NOMO-1 (cell line): ENCODE results near the gene GNA12.
"Not testable (repeated sequence)": the region's sequence is repeated elsewhere in the genome, so short reads cannot be mapped to it uniquely, and the experiment has no call there.

Experiments used
- DNase-seq, 2 experiments: peaks; one replicate each; lab custom pipeline; 2025; ENCODE audit not compliant: unreplicated experiment in 2 of 2; lab: John Stamatoyannopoulos, UW

The GNA12 gene

DNA sequence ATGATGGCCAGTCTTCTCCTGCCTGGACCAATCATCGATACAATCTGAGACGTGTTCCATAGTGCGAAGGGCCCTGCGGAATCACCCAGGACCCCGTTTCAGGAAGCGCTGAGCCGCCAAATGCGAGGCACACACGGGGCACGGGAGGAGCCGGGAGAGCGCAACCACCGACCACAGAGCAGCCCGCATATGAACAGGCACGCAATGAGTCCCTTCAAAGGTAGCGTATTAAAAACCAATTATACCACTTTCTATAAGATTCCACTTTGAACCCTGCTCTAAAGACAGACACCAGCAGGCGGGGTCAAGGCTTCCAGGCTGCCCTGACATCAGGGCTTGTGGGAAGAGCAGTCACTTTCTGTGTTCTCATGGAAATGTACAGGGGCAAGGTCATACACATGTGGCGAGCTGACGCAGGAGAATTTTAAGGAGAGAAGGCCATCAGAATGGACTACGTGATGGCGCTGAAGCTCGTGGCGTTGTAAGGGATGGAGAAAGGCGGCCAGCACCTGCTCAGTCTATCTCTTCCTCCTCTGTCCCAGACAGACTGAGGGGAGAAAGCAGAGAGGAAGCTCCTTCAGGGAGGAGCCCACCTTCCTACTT lies 109.9 kb downstream of the GNA12 start:
- peak; percentile 25 to 41 for DNase-seq

DNA sequence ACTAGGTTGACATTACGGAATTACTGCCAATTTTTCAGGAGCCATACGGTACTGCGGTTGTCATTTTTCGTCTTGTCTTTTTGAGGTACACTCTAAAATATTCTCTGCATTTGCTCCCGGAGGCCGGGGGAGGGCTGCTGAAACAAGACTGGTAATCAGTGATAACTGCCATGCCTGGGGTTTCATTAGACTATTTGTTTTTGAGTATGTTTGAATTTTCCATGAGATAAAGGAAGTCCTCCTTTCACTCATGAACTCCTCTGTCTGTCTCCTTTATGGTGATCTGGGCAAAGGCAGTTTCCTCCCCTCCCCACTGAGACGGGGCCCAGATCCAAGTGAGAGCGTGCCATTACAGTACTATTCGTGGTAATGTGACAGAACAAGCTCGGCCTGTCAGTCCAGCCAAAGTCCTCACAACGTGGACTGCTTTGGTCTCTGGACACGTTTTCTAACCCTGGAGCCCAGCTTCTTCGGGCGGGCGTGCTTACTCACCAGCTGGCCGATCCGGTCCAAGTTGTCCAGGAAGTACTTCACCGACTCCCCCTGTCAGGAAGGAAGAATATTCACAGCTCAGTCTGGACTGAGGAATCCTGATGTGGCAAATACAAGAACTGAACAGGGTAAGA lies 111.0 kb downstream of the GNA12 start:
- no peak for DNase-seq

DNA sequence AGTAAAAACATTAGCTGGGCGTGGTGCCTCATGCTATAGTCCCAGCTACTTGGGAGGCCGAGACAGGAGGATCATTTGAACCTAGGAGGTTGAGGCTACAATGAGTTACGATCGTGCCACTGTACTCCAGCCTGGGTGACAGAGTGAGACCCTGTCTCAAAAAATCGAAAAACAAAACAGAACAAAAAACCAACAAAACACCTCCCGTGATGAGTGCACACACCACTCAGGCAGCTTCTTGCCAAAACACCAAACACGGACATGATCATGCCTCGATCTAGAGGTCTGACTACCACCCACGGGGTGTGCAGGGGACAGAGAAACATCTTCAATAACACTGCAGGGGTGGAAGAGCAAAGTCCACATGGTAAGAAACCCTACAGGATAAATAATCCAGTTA lies 111.7 kb downstream of the GNA12 start:
- no peak for DNase-seq

DNA sequence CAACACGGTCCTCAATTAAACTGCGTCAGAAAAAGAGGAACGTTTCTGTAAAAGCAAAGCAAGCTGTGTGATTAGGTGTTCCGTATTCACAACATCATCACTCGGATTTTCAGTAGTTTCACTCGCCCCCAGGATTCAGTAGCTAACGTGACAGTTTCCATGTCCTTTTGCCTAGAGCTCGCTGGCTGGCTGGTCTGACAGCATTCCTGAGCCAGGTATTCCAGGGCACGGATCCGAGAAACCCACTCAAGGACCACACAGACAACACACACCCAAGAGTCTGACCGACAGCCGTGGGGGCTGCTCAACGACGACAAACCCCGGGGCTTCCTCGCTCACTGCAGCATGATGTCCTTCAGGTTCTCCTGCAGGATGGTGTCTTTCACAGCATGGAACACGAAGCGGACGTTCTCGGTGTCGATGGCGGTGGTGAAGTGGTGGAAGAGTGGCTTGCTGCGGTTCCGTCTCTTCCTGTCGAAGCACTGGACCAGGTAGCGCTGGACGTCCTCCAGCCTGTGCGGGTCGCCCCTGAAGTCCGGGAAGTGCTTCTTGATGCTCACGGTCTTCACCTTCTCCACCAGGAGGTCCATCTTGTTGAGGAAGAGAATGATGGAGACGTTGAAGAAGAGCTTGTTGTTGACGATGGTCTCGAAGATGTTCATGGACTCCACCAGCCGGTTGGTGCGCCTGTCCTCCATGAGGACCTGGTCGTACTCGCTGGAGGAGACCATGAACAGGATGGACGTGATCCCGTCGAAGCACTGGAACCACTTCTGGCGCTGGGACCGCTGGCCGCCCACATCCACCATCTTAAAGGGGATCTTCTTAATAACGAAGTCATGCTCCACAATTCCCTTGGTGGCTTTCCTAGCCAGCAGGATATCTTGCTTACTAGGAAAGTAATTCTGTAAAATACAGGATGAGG lies 113.0 kb downstream of the GNA12 start:
- no peak for DNase-seq

DNA sequence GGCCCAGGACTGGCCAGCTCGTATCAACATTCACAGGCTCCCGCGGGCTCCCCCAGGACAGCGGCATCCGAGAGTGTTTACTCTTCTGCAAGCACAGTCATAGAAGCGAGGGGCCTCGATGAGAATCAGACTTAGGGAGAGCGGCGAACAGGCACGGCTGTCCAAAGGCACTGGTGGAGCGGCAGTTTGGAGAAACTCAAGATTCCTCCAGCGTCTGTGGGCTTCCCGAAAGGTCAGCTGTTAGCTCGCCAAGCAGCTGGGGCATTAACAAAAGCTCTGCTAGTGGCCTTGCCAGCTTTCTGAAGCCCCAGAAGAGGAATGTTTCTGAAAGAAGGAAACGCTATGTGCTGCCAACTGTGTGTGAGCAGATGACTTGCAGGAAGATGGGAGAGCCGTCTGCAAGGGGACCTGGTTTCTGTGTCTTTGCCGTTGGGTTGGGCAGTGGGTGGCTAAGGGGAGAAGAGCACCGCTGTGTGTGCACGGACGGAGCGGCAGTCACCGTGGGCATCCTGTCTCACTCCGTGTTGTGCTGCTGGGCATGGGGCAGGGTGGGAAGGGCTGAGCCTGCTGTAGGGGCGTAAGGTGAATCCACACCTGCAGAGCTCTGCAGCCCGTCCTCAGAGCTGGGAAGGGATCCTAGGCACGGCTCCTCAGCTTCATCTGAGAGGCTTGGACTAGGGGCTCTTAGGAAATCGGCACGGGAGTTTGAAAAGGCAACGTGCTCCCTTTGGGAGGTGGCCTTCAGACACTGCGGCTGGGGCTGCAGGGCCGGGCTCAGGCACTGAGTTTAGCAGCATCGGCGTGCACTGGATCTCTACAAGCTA lies 114.0 kb downstream of the GNA12 start:
- no peak for DNase-seq

DNA sequence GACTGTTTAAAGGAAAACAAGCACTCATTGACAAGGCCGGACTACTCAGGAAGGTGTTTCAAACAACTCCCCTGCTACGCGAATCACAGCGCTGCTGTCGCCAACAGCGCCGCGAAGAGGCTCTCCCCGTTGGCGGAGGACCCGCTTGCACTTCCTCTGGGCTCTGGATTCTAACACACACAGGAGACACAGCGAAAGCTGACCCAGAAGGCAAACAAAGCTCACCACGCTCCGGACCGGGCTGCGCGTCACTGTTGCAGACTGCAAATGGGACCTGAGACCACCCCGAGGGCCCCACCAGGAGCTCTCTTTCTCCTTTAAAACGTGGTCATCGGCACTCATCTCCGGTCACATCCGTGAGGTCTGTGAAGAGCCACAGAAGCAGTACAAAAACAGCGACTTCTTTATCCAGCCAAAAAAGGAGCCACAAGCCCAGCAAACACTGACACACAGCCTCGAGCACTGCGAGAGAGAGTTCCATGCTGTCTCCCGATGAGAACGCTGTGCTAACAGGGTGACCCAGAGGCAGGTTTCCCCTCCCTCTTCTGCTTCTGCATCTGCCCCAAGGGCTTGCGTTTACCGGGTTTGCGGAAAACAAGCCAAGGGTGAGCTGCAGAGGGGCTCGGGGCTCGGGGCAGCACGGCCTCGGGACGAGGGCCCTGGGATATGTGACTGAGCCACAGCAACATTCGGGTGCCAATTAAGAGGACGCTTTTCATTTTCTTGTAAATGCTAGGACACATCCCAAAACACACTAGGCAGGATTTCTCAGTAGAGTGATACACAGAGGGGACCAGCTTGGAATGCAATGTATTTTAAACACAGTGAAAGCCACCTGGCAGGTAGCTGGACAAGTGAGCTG lies 114.8 kb downstream of the GNA12 start:
- peak in 1 of 2 experiments; percentile 30 for DNase-seq

DNA sequence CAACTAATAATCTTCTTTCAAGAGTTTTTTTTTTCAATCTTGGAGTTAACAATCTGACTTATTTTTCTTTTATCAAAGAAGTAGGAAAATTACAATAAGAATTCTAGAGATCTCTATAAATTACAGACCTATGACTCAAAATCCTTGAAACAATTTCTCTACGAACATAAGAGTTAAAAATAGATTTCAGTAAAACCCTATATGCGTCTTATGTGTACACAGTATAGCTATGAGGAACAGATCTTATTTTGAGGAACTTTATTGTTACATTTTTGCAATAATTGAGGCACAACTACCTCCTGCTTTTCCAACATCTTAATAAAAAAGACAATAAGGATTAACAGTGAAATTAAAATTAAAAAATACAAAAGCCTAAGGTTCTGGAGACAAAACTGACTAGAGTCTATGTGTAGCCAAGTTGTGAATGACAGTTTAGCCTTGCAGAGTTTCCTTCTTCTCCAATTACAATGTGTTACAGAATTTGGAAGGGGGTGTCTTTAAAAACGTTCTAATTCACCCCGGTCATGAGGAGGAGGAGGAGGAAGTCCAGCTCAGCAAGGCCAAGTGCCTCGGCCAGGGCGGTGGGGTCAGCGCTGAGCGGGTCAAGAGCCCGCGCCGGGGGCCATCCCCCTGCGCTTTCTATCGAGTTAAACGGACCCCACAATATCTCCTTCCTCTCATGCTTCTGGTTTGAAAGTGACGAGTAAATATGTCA lies 115.6 kb downstream of the GNA12 start:
- DNase-seq: peak; percentile 25 to 83

DNA sequence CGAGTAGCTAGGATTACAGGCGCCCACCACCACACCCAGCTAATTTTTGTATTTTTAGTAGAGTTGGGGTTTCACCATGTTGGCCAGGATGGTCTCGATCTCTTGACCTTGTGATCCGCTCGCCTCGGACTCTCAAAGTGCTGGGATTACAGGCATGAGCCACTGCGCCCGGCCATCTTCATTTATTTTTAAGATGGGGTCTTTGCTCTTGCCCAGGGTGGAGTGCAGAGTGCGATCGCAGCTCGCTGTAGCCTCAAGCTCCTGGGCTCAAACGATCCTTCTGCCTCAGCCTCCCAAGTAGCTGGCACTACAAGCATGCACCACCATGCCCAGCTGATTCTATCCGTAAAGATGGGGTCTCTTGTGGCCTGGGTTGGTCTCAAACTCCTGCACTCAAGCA lies 116.9 kb downstream of the GNA12 start:
- DNase-seq: not testable (repeated sequence)

DNA sequence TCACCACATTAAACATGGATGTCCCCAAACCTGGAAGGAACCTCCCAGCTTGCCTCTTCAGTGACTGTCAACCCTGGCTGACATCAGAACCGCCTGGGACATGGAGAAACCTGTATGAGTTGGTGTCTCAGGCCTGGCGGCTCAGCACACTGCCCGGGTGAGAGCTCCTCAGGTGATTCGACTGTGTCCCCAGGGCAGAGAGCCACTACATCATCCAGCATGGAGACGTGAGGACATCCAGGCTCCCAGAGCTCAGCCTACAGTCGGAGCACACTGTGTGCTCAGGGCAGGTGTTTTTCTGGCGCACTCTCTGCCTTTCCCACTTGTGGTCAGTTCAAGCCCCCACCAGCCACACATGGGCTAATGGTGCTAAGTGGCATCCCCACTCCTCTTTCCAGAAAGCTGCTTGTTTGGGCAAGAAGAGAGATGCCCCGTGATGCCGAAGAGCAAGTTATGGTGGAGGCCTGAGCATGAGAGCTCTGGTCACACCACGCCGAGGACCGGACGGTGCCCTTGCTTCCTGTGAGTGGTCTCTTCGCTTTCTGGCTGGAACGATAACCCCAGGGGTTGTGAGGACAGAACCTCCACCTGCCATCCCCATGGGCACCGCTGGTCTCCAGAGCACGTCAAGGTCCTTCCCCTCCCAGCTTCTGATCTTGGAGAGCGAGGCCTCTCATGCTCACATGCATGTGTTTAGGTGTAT lies 117.6 kb downstream of the GNA12 start:
- no peak for DNase-seq

DNA sequence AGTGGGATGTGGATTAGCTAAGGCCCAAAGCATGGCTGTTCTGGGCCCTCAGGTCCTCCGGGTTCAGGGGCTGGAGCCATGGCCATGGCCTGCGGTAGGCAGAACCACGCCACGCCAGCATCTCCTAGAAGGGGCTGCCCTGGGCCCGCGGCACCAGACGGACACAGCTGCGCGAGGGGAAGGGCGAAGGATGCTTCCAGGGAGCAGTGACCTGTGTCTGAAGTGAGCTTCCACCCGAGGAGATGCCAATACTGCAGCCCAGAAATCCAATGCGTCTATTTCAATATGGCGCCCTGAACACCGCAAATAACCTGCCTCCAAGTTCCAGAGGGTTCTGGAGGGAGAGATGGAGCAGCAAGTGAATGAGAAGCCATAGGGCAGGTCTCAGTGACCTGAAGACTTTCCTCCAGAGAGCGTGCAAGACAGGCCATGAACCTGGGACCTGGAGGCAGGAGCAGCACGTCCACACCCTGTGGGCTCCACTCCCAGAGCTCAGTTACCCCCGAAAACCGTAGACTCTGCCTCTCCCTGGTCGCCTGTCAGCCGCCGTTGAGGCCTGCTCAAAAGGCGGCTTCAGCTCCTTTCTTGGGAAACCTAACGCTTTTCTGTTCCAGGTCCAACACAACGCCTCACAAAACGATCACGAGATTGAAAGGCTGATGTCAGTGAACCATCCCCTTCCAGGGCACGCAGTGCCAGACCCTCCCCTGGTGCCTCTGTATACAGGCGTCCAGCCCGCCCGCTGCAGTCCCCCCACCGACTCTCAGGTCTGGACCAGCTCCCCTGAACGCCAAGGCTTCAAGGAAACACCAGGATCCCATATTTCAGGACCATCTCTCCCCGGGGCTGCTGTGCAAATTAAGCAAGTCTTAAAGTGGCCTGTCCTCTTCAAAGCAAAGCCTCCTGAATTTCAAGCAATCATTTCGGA lies 118.7 kb downstream of the GNA12 start:
- DNase-seq: no peak

DNA sequence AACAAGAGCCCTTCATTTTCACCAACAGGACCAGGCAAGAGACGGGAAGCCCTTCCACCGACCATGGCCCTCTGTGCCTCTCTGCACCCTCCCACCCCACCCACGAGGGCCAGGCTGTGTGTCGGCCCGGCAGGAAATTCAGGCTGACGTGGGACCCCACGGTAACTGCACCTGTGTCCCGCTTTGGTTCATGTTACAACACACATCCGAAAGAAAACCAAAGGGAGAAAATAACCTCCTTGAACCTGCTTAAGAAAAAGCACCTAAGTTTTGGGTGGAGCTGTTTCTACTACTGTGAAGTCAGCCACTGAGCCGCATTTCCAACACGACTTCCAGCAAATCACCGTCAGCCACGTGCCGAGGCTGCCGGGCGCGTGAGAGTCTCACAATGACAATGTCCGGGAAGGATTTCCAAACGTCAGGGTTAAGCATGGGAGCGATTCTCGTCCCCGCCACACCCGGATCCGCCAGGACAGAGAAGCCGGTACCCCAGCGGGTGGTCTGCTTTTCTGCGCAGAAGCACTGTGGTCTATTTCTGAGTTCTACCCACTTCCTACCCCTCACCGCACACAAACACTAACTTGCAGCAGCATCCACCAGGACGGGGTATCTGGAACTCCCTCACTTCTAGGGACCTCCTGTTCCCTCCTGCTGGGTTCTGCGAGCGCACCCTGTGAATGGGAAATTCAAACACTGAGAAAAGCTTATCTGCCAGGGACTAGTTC lies 119.5 kb downstream of the GNA12 start:
- no peak for DNase-seq

DNA sequence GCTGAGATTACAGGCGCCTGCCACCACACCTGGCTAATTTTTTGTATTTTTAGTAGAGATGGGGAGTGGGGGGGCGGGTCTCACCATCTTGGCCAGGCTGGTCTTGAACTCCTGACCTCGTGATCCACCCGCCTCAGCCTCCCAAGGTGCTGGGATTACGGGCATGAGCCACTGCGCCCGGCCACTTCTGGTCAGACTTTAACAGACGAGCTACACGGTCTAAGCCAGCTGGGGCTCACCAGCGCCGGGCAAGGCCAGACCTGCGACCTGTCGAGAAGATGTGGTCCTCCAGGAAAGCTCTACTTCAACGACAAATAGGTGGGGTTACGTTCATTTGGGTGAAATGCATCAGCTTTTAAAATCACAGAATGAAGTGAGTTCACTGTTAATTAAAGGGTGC lies 120.1 kb downstream of the GNA12 start:
- not testable (repeated sequence) for DNase-seq

DNA sequence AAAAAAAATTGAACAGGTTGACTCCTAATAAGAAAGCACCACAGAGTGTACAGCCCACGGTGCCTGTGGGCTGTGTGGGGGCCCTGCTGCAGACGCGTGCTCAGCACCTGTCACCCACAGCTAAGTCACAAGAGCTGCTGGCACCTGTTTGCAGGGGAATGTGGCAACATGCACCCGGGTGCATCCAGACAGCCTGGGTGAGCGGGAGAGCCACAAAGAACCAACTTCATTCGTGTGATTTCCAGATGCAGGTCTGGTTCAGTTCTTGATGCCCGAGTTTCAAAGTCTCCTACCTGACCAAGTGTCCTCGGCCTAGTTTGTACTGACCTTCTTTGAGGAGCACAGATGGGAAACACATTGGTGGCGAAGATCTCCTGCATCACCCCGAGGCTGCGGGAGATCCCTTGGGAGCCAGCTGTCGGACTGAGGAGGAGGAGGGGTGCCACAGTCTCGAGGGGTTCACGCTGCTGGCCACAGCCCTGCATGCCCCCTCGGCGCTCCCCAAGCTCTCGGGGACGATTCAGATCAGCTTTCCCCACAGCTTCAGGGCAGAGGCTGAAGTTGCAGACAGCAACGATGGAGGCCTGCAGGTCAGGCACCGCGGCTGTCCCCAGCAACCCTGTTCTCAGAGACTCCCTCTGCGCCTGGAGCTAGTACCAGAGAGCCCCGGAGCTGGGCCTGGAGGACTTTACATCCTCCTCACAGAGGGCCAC lies 120.8 kb downstream of the GNA12 start:
- no peak for DNase-seq

DNA sequence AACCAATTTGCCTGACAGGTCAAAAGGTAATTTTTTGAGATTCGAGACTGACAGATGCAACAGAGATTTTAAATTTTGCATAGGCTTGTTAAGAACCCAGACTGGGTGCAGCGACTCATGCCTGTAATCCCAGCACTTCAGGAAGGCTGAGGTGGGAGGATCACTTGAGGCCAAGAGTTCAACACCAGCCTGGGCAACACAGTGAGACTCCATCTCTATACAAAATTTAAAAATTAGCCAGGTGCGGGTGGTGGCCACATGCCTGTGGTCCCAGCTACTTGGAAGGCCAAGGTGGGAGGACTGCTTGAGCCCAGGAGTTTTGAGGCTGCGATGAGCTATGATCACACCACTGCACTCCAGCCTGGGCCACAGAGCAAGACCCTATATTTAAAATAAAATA lies 121.5 kb downstream of the GNA12 start:
- no peak for DNase-seq

DNA sequence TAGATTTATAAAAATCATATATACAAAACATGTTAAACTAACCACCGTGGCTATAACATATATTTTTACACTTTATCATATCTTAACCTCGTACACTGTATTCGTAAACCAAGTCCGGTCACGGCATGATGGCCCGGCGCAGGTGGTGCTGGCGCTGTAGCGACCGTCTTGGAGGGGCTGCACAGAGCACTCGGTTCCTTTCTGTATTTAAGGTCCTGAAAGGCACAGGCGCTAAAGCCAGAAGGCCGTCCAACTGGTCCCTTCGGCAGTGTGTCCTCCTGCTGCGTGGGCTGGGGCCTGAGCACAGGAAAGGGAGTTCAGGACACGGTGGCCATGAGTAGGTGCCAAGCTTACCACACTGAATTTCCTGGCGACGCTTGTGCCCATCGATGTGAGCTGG lies 122.3 kb downstream of the GNA12 start:
- DNase-seq: no peak

DNA sequence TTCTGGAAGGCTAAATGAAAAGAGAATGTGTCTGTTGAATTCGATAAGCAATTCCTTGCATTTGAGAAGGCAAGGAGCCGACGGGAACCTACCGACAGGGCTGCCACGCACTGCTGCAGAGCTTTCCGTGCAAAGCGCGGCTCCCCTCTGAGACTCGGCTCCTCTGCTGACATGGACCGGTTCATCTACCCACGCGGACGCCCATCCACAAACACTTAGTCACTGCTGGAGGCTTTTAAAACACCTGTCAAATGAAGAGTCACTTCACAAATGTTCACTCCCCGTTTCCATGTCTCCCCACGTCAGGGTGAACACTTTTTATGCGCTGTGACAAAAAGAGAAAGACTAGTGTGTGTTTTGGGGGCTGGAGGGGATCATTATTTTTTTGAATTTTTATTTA lies 124.1 kb downstream of the GNA12 start:
- no peak for DNase-seq
